ENCODE measurements around the gene EXOC1. TPM values are rescaled to one million over a fixed set of nuclear protein-coding genes. Genes with fewer than 3 reads are reported as not detected.

EXOC1 gene
- total and polyA plus RNA-seq, 10 donors: 15.6 to 52.8 (median 43.0) TPM

- Histone ChIP-seq H3K36me3 (no peaks in the 10 kb centered on the region), H3K4me1 (peaks cover 0 to 7% (median 3%) of the 10 kb centered on the region in 6 donors), H3K27ac (no peak overlapping the region), H3K9me3 (no peaks in the 10 kb centered on the region), H3K4me3 (no peak overlapping the region), H3K27me3 (replicated peaks in 1 of 7) (no peaks in the 10 kb centered on the region)
- intact Hi-C loops (cut with DNase I; ENCODE audit: low total_unique reads): no loop called here
- 92 to 97% (median 93%) methylated on average over 6 of the region's 6 CpGs for WGBS, 5 donors
- DNase-seq: no peak
- no peak for TF ChIP-seq CTCF (IDR thresholded peaks at IDR 0.05 in 8 of 11, conservative IDR thresholded peaks at IDR 0.05 in 3 of 11)
- TF ChIP-seq POLR2AphosphoS5 (IDR thresholded peaks at IDR 0.05): no peak
- TF ChIP-seq POLR2A (IDR thresholded peaks at IDR 0.05): no peak
These were observed 58.8 kb downstream of the EXOC1 start for GRCh38 chr4:55912249-55912648.

- intact Hi-C loops (cut with DNase I; ENCODE audit: low total_unique reads): no loop called here
- Histone ChIP-seq H3K9me3 (no peaks in the 10 kb centered on the region), H3K4me3 (no peak overlapping the region), H3K27ac (no peak overlapping the region), H3K36me3 (no peaks in the 10 kb centered on the region), H3K4me1 (no peaks in the 10 kb centered on the region), H3K27me3 (replicated peaks in 1 of 7) (no peaks in the 10 kb centered on the region)
- no peak for DNase-seq
- TF ChIP-seq CTCF (IDR thresholded peaks at IDR 0.05 in 8 of 11, conservative IDR thresholded peaks at IDR 0.05 in 3 of 11) (no peak), POLR2A (IDR thresholded peaks at IDR 0.05) (no peak), POLR2AphosphoS5 (IDR thresholded peaks at IDR 0.05) (no peak)
- WGBS, 5 donors: 67 to 73% (median 69%) methylated on average over 5 of the region's 5 CpGs
These were observed 67.1 kb downstream of the EXOC1 start for GRCh38 chr4:55920571-55920970.

- TF ChIP-seq CTCF (IDR thresholded peaks at IDR 0.05 in 8 of 11, conservative IDR thresholded peaks at IDR 0.05 in 3 of 11) (no peak), POLR2A (IDR thresholded peaks at IDR 0.05) (no peak), POLR2AphosphoS5 (IDR thresholded peaks at IDR 0.05) (no peak)
- Histone ChIP-seq H3K9me3 (no peaks in the 10 kb centered on the region), H3K4me1 (no peaks in the 10 kb centered on the region), H3K27ac (no peak overlapping the region), H3K4me3 (no peak overlapping the region), H3K27me3 (replicated peaks in 1 of 7) (no peaks in the 10 kb centered on the region), H3K36me3 (no peaks in the 10 kb centered on the region)
- intact Hi-C loops (cut with DNase I; ENCODE audit: low total_unique reads): no loop called here
- DNase-seq: no peak
- WGBS, 5 donors: 70 to 77% (median 71%) methylated on average over 3 of the region's 3 CpGs
These were observed 67.6 kb downstream of the EXOC1 start for GRCh38 chr4:55921093-55921492.

GRCh38 chr4:55925241-55925640, 71.8 kb downstream of the EXOC1 start:
- Histone ChIP-seq H3K27ac (no peak overlapping the region), H3K27me3 (replicated peaks in 1 of 7) (no peaks in the 10 kb centered on the region), H3K9me3 (peaks cover 0 to 9% (median 0%) of the 10 kb centered on the region in 8 donors), H3K4me1 (peaks cover 0 to 6% (median 0%) of the 10 kb centered on the region in 6 donors), H3K4me3 (no peak overlapping the region), H3K36me3 (no peaks in the 10 kb centered on the region)
- DNase-seq: no peak
- WGBS, 5 donors: 85 to 94% (median 91%) methylated on average over 4 of the region's 4 CpGs
- intact Hi-C loops (cut with DNase I; ENCODE audit: low total_unique reads): no loop called here
- TF ChIP-seq POLR2A (IDR thresholded peaks at IDR 0.05) (no peak), POLR2AphosphoS5 (IDR thresholded peaks at IDR 0.05) (no peak), CTCF (IDR thresholded peaks at IDR 0.05 in 8 of 11, conservative IDR thresholded peaks at IDR 0.05 in 3 of 11) (no peak)

All from spleen (tissue), 11 donors.